ENCODE measurements around the gene GRM5.

GRM5 gene

GRCh38 chr11:88831303-88831890 is 234.4 kb downstream of the GRM5 start:
- DNase-seq (ENCODE audit: low spot score), result no peak

- no peak for DNase-seq (ENCODE audit: low spot score)
These were observed 238.6 kb downstream of the GRM5 start for GRCh38 chr11:88827018-88827676.

- DNase-seq (ENCODE audit: low spot score), result no peak
These were observed 246.2 kb downstream of the GRM5 start for GRCh38 chr11:88819616-88820015.

GRCh38 chr11:88818978-88819377 is 246.8 kb downstream of the GRM5 start:
- DNase-seq (ENCODE audit: low spot score), result no peak

- no peak for DNase-seq (ENCODE audit: low spot score)
These were observed 250.3 kb downstream of the GRM5 start for GRCh38 chr11:88815505-88815904.

- no peak for DNase-seq (ENCODE audit: low spot score)
These were observed 251.7 kb downstream of the GRM5 start for GRCh38 chr11:88814076-88814475.

- DNase-seq (ENCODE audit: low spot score), result no peak
These were observed 252.4 kb downstream of the GRM5 start for GRCh38 chr11:88813233-88813915.

GRCh38 chr11:88810420-88811097 is 255.2 kb downstream of the GRM5 start:
- no peak for DNase-seq (ENCODE audit: low spot score)

- DNase-seq (ENCODE audit: low spot score), result no peak
These were observed 256.7 kb downstream of the GRM5 start for GRCh38 chr11:88809126-88809525.

- no peak for DNase-seq (ENCODE audit: low spot score)
These were observed 258.4 kb downstream of the GRM5 start for GRCh38 chr11:88807349-88807748.

GRCh38 chr11:88806410-88806809 is 259.4 kb downstream of the GRM5 start:
- DNase-seq (ENCODE audit: low spot score), result no peak

- no peak for DNase-seq (ENCODE audit: low spot score)
These were observed 264.2 kb downstream of the GRM5 start for GRCh38 chr11:88801484-88802123.

GRCh38 chr11:88799771-88800500 is 265.8 kb downstream of the GRM5 start:
- no peak for DNase-seq (ENCODE audit: low spot score)

- no peak for DNase-seq (ENCODE audit: low spot score)
These were observed 275.6 kb downstream of the GRM5 start for GRCh38 chr11:88790182-88790581.

- peak; percentile 61 for DNase-seq (ENCODE audit: low spot score)
These were observed 286.2 kb downstream of the GRM5 start for GRCh38 chr11:88779577-88779976.

GRCh38 chr11:88770475-88771079 is 295.2 kb downstream of the GRM5 start:
- no peak for DNase-seq (ENCODE audit: low spot score)

GRCh38 chr11:88744140-88744539 is 321.6 kb downstream of the GRM5 start:
- no peak for DNase-seq (ENCODE audit: low spot score)

- no peak for DNase-seq (ENCODE audit: low spot score)
These were observed 326.3 kb downstream of the GRM5 start for GRCh38 chr11:88739524-88739923.

- DNase-seq (ENCODE audit: low spot score), result no peak
These were observed 356.2 kb downstream of the GRM5 start for GRCh38 chr11:88709567-88709966.

- DNase-seq (ENCODE audit: low spot score), result peak; percentile 5
These were observed 361.3 kb downstream of the GRM5 start for GRCh38 chr11:88704485-88704884.

- DNase-seq (ENCODE audit: low spot score), result no peak
These were observed 364.0 kb downstream of the GRM5 start for GRCh38 chr11:88701816-88702215.

All from AG08395 (cell line).